HG03378 (cell line): Measurements from ENCODE around the gene WTIP.
"Not testable (repeated sequence)": the region's sequence is repeated elsewhere in the genome, so short reads cannot be mapped to it uniquely, and the experiment has no call there.

Experiments used
- ATAC-seq: cut with Tn5 transposase; IDR thresholded peaks from one replicate; pipeline ENCODE4 v1.9.1; 2021; ENCODE audit warnings: mild to moderate bottlenecking, moderate library complexity; ENCODE audit not compliant: unreplicated experiment

WTIP gene

GRCh38 chr19:34502582-34503411, 21.2 kb downstream of the WTIP start:
- no peak for ATAC-seq

GRCh38 chr19:34503531-34504272, 22.1 kb downstream of the WTIP start:
- no peak for ATAC-seq

DNA sequence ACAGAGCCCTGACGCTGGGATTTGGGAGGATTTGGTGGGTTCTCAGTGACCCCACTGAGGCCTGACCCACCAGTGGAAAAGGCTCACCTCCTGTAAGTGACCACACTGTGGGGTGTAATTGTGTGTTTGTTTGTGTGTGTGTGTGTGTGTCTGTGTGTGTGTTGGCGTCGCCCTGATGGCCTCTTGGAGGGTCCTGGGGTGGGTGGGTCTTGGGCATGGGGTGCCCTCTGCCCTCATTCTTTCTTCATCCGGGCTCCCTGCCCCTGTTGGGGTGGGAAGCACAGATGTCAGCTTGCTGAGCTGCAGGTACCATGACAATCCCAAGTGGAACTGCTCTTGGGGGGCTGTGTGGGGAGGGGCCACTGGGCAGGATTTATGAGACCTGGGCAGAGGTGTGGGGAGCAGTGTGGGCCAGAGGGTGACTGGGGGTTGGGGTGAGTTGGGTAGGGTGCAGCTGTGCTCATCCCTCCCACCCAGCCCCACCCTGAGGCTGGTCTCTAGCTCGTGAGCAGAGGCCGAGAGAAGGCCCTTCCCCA, 22.8 kb downstream of the WTIP start:
- no peak for ATAC-seq

DNA sequence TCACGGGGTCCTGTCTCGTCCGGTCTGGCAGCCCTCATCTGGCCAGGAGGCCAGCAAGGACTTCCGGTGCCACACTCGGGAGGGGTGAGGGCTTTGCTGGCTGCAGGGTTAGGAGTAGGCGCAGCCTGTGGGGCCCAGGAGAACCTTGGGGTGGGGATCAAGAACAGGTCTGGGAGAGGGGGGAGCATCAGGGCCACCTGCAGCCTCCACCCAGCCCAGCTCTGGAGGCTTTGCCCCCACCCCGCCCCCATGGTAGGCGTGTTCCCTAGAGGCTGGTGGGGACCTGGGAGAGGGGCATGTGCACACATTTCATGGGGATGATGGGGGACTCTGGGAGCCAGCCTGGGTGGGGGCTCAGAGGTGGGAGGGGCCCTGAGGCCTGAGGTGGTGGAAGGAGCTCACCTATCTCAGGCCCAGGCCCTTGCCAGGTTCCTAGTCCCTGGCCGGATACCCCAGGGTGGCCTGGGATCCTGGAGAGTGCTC, 23.3 kb downstream of the WTIP start:
- no peak for ATAC-seq

DNA sequence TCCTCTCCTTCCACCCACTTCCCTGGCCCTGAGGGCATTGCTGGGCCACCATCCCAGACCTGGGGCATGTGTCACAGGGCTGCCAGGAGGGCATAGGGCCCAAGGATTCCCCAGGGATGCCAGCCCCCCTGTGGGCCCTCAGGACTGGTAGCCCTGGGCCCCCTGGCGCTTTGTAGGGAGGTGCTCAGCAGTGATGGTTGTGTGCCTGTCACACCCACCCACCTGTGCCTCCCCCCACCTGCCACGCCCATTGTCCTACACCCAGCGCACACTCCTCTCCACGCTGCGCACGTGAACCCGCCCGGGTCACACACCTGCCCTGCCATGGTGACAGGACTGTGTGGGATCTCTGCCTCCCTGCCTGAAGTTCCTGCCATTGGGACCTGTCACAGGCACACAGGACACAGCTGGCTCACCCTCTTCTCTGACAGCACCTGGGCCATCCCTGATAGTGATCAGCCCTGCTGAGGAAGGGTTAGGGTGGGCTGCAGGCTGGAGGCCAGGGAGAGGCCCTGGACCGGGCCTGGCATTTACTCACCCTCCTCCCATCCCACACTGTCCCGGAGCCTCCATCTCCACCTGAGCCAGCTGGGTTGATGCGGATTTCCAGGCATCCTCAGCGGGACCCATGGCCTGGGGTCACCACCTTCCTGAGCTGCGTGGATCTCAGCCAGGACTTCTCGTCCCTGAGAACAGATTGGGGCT, 23.9 kb downstream of the WTIP start:
- ATAC-seq = no peak

DNA sequence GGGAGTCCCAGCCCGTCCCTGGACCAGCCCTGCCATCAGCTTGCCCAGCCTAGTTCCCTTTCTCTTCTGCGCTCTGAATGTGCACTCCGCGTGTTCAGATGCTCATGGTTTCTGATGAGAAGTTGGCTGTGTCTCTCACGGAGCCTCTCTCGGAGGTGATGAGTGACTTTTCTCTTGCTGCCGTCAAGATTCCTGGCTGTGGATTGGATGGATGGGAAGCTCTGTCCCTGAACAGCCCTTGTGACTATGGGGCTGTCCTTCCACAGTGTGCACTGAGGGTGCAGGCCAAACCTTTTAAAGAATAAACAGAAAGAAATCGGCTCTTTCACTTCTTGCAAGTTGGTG, 24.4 kb downstream of the WTIP start:
- ATAC-seq = no peak

DNA sequence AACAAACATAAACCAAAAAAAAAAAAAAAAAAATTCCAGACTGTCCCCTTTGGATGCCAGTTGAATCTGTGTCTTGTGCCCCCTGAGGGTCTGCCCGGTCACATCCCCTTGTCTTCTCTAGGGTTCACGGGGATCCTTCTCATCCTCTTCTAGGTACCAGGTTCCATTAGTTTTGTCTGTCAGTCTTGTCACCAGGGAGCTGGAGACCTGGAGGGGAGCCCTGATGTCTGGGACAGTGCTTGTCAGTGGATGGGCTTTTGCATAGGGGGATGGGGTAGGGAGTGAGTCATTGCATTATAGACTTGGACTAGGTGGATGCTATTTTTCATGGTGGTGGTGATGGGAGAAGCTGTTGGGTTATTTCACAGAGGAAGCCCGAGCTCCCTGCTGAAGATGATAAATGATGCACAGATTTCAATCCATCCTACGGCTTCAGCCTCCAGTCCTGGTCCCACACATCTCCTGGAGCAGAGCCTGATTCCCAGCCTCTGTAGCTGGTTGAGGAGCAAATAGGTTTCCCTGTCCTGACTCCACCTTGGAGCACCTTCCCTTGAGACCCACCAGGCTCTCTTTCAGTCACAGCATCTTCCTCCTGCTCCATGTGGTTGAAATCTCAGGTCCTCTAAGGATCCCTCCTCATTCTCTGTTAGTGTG, 26.0 kb downstream of the WTIP start:
- ATAC-seq = no peak

DNA sequence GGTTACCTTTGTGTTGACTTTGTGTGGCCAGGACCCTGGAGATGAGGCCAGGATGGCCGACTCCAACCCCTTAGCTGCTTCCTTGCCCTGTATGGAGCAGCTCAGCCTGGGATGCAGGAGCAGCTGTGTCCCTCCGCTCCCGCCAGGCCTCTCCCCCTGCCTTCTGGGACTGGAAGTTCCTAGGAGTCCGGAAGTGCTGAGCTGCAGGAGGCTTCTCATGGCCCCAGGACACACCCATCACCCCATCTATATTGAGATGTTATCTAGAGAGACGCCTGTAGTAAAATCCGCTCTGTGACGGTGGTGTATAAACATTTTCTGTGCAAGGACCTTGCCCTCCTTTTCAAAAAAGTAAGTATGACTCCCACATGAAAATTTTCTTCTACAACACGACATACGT, 27.0 kb downstream of the WTIP start:
- no peak for ATAC-seq

- ATAC-seq = not testable (repeated sequence)
Observed at GRCh38 chr19:34510904-34511303, 29.3 kb downstream of the WTIP start.

- no peak for ATAC-seq
Observed at GRCh38 chr19:34512254-34512822, 30.8 kb downstream of the WTIP start.

GRCh38 chr19:34513767-34514166, 32.2 kb downstream of the WTIP start:
- ATAC-seq = no peak

- no peak for ATAC-seq
Observed at GRCh38 chr19:34519602-34520001, 38.0 kb downstream of the WTIP start.

DNA sequence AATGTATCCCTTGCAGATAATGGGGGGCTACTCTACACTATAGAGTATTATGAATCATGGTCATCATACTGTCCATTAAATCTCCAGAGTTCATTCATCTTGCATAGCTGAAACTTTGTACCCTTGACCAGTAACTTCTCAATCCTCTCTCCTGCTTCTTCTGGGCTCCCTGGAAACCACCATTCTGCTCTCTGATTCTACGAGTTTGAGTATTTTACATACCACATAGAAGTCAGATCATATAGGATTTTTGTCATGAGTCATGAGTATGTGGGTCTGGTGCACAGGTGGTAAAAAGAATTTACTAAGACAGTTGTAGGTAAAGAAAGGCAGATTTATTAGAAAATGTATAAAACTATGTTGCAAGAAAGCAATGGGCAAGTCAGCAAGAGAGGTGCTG, 41.9 kb downstream of the WTIP start:
- no peak for ATAC-seq

GRCh38 chr19:34525001-34525400, 43.4 kb downstream of the WTIP start:
- ATAC-seq = no peak

GRCh38 chr19:34534206-34534605, 52.6 kb downstream of the WTIP start:
- ATAC-seq = no peak

- no peak for ATAC-seq
Observed at GRCh38 chr19:34539396-34539795, 57.8 kb downstream of the WTIP start.

DNA sequence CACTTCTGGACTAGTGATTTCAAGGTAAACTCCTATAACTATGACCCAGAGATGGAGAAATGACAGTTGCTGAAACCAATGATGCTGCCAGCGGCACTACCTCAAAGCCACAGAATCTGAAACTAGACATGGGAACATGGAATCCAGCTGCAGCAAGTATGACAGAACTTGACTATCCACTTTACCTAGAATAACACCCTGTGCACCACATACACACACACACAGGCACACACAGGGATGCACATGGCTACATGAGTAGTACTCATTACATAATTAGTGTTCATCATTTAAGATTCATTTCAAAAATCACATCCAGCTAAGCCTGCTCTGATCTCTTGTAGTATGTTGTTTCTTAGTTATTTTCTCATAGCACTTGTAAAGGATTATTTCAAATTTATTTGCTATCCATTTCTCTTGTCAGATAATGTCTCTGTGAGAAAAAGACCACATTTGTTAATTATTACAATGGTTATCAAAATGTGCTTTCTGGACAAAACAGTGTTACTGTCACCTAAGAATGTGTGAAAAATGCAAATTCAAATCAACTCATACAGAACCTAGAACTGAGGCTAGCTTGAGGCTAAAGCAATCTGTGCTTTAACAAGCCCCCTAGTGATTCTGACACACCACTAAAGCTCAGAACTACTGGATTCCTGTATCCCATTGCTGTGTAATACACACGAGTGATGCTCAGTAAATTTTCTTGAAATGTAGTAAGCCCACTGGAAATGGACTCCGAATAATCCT, 59.4 kb downstream of the WTIP start:
- no peak for ATAC-seq

DNA sequence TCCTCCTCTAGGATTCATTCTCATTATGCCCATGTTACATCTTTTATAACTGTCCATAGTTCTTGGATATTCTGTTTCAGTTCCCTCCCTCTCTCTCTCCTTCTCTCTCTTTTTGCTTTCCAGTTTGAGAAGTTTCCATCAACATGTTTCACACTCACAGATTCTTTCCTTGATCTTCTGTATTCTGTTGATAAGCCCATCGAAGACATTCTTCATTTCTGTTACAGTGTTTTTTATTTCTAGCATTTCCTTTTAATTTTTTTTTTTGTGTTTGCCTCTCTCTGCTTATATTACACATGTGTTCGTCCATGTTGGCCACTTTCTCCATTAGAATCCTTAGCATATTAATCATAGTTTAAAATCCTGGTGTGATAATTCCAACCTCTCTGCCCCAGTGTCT, 68.3 kb downstream of the WTIP start:
- ATAC-seq = no peak

GRCh38 chr19:34555447-34555846, 73.9 kb downstream of the WTIP start:
- ATAC-seq = no peak

- no peak for ATAC-seq
Observed at GRCh38 chr19:34556488-34556887, 74.9 kb downstream of the WTIP start.
